Neutrophil (primary cell): ENCODE data around the gene UNC80.

Experiments used
- H3K27ac ChIP-seq: fragments of 200-600 bp; sonication (generic); 2 replicates; pipeline ENCODE4 v1.5.1; 2016; ENCODE audit warnings: mild to moderate bottlenecking, moderate library complexity
- H3K27me3 ChIP-seq: fragments of 200-600 bp; sonication (generic); 2 replicates; pipeline ENCODE4 v1.6.0; 2016; ENCODE audit warnings: mild to moderate bottlenecking
- H3K36me3 ChIP-seq: fragments of 200-600 bp; sonication (generic); 2 replicates; pipeline ENCODE4 v1.5.1; 2017
- H3K4me1 ChIP-seq, 2 experiments: fragments of 200-600 bp in 1 of 2; sonication (generic) in 1 of 2; 1 replicate in 1 of 2; 2 replicates in 1 of 2; pipeline versions ENCODE4 v1.5.1 to v1.6.1; 2013 to 2016; ENCODE audit warnings: low read depth in 1 of 2, low read length in 1 of 2, mild to moderate bottlenecking in 1 of 2, moderate library complexity in 1 of 2; ENCODE audit not compliant: control insufficient read depth in 1 of 2, insufficient read depth in 1 of 2
- H3K4me3 ChIP-seq, 2 experiments: fragments of 200-600 bp in 1 of 2; sonication (generic) in 1 of 2; 1 replicate in 1 of 2; 2 replicates in 1 of 2; pipeline ENCODE4 v1.5.1; 2013 to 2016; ENCODE audit warnings: low read depth in 1 of 2, low read length in 1 of 2, mild to moderate bottlenecking in 1 of 2, moderate library complexity in 1 of 2
- H3K9me3 ChIP-seq: fragments of 200-600 bp; sonication (generic); 2 replicates; pipeline ENCODE4 v1.5.1; 2016
- CTCF ChIP-seq: fragments of 200-600 bp; sonication (generic); IDR thresholded peaks from 2 replicates; pipeline ENCODE4 v1.5.1; 2016; ENCODE audit warnings: antibody characterized with exemption

The UNC80 gene

GRCh38 chr2:210002158-210003157, 230.8 kb downstream of the UNC80 start, which contains the start of gene RPE:
RPE (plus strand) TSS chr2:210002638; CDS start chr2:210002662, 24 bp downstream.
- Histone ChIP-seq H3K27ac (peak within 1 kb of the TSS; percentile 80), H3K4me3 (peak within 1 kb of the TSS; percentile 77 to 96), H3K9me3 (no peaks in the 10 kb centered on the region), H3K36me3 (no peaks in the 10 kb centered on the region), H3K27me3 (no peaks in the 10 kb centered on the region), H3K4me1 (peaks cover 40 to 43% of the 10 kb centered on the region in 2 experiments)
- peak; percentile 42 for TF ChIP-seq CTCF

GRCh38 chr2:210003359-210003758, 231.7 kb downstream of the UNC80 start:
- no peaks in the 10 kb centered on the region for H3K36me3 ChIP-seq
- H3K4me1 ChIP-seq = peaks cover 40 to 43% of the 10 kb centered on the region in 2 experiments
- no peaks in the 10 kb centered on the region for H3K9me3 ChIP-seq
- peak overlapping the region; percentile 80 for H3K27ac ChIP-seq
- no peaks in the 10 kb centered on the region for H3K27me3 ChIP-seq
- TF ChIP-seq CTCF = no peak
- peak overlapping the region; percentile 77 to 96 for H3K4me3 ChIP-seq

GRCh38 chr2:210004881-210005280, 233.2 kb downstream of the UNC80 start:
- peaks cover 40 to 43% of the 10 kb centered on the region in 2 experiments for H3K4me1 ChIP-seq
- no peaks in the 10 kb centered on the region for H3K9me3 ChIP-seq
- H3K27me3 ChIP-seq = no peaks in the 10 kb centered on the region
- H3K36me3 ChIP-seq = no peaks in the 10 kb centered on the region
- H3K27ac ChIP-seq = peak overlapping the region; percentile 10
- no peak overlapping the region for H3K4me3 ChIP-seq
- TF ChIP-seq CTCF = no peak

GRCh38 chr2:210007895-210008294, 236.3 kb downstream of the UNC80 start:
- Histone ChIP-seq H3K4me3 (no peak overlapping the region), H3K4me1 (peaks cover 28 to 29% of the 10 kb centered on the region in 2 experiments), H3K27ac (no peak overlapping the region), H3K9me3 (no peaks in the 10 kb centered on the region), H3K27me3 (no peaks in the 10 kb centered on the region), H3K36me3 (peaks cover 14% of the 10 kb centered on the region)
- no peak for TF ChIP-seq CTCF

- Histone ChIP-seq H3K9me3 (no peaks in the 10 kb centered on the region), H3K27me3 (no peaks in the 10 kb centered on the region), H3K27ac (no peak overlapping the region), H3K4me1 (peaks cover 16 to 17% of the 10 kb centered on the region in 2 experiments), H3K4me3 (no peak overlapping the region), H3K36me3 (peaks cover 16% of the 10 kb centered on the region)
- TF ChIP-seq CTCF = no peak
These were observed 237.5 kb downstream of the UNC80 start for GRCh38 chr2:210009126-210009525.
